Left ventricle myocardium superior (tissue), 1 donor: ENCODE measurements around the gene SLC17A6. TPM values are rescaled to one million over a fixed set of nuclear protein-coding genes. Genes with fewer than 3 reads are reported as not detected.

Experiments used
- ATAC-seq: fragments of 200-7000 bp; cut with Tn5 transposase; one replicate; pipeline ENCODE4 v1.9.1; 2020; ENCODE audit warnings: mild to moderate bottlenecking, moderate library complexity
- DNase-seq: peaks from one replicate; pipeline ENCODE4 v3.0.0-alpha.2; 2020
- intact Hi-C: fragments of 100-400 bp; cut with micrococcal nuclease; formaldehyde crosslinking; loops from one replicate; pipeline ENCODE4 v1.11.0; 2022
- total RNA-seq: library from RNA; stranded (reverse); fragmentation: NEBNext Ultra II Directional; extraction: Animal tissue kit (Norgen Biotek cat#: 25700); gene quantifications from one replicate; pipeline ENCODE4 v1.2.1, GENCODE V29; 2021
- donor health status: DM: no; HTN: yes; CAD: no; lungs with severe emphysema.

Gene SLC17A6
- total RNA-seq, 1 donor from 2014 or later = not detected

DNA sequence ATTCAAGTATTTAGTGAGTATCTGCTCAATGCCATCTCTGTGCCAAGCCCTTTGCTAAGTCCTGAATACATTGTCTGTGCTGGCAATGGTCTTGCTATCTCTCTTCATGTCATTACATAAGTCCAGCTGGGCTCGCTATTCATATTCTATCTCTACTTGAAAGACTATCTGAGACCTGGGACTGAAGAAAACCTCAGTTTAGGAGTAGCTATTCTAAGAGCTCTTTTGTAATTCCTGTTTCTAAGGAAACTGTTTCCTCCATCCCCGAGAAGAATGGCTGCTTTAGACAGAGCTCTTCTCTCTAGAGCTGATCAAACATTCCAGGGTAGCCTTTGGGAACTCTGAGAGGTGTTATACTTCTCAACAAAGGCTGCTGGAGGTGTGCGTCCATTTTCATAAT, 33.0 kb downstream of the SLC17A6 start:
- no peak for DNase-seq
- intact Hi-C loops = no loop called here
- no peak for ATAC-seq

DNA sequence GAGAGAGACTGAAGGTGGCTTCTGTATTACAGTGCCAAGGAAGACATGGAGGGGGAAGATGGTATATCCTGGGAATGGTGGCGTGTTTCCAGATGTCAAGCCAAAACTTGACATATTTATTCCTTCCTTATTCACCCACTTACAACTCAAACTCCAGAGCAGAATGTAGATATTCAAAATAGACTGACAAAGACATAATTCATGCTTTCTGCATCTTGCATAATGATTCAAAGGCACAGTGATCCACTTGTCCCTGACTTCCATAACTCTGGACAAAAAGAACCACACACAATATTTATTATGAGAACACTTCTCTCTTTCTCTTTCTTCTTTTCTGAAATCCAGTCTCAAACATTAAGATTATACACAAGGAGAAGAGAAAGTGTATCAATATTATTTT, 48.9 kb downstream of the SLC17A6 start:
- intact Hi-C loops = no loop called here
- DNase-seq (no peak), ATAC-seq (no peak)

DNA sequence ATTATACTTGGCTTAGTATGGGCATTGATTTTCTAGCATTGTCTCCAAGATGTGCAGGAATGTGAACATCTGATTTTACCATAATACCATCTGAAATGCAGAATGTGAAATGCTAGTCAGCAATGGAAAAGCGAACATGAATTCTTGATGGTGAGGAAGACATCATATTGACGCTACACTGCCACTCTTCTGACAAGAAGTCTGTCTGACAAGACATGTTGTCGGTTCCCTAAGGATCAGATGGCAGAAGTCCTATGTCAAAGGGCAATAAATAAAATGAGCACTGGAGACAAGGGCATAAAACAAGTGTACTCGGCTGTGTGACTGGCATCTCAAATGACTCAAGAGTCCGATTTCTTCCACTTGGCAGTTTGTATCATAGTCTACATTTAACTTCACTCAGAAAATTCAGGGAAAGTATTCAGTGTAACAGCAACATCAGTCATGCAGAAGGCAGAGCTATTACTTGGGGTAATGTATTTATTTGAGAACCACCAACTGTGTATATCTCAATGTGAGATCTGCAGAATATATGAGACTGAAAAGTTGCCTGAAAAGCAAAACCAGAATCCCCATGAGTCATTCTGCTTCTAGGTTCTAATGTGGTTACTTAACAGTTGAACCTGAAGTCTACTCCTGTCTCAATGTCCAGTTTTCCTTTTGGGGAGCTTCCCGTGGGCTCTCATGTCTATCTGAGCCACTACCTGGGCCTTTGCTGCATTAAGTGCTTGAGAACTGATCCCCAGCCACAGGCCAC, 51.5 kb downstream of the SLC17A6 start:
- no peak for DNase-seq
- intact Hi-C loops = no loop called here
- ATAC-seq = no peak

DNA sequence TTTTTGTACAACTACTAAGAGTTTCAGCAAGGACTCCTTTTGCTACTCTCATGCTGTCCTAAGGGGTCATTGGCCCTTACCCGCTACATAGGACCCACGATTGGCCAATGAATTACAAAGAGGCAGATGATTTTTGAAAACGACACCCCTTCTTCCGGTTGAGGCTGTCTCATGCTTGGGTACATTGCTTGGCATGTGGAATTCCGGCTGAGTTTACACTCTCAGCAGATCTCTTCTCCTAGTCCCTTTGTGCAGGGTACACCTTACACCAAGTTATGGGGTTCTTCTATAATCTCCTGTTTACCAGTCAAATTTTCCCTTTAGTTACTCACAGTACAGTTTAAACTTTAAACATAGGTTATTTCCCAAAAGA, 52.1 kb downstream of the SLC17A6 start:
- ATAC-seq = no peak
- intact Hi-C loops = no loop called here
- DNase-seq = no peak

DNA sequence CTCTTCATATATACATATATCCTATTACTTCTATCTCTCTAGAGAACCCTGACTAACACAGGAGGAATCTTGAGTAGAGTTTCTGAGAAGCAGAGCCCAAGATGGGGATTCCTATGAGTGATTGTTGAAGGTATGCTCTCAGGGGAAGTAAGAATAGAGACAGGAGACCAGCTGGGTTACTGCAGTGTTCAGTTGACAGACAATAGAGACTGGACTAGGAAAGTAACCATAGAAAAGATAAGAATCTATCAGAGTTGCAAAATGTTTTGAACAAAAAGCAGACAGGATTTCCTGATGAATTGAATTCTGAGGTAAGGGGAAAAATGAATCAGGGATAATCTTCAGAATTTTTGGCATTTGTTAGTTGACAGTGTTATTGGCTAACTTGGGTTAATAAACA, 54.4 kb downstream of the SLC17A6 start:
- DNase-seq (no peak), ATAC-seq (no peak)
- intact Hi-C loops = no loop called here

DNA sequence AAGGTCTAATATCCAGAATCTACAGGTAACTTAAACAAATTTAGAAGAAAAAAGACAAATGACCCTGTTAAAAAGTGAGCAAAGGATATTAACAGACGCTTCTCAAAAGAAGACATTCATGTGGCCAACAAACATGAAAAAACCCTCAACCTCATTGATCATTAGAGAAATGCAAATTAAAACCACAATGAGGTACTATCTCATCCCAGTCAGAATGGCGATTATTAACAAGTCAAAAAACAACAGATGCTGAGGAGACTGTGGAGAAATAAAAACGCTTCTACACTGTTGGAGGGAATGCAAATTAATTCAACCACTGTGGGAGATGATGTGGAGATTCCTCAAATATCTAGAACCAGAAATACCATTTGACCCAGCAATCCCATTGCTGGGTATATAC, 67.2 kb downstream of the SLC17A6 start:
- ATAC-seq (no peak), DNase-seq (no peak)
- intact Hi-C loops = no loop called here

DNA sequence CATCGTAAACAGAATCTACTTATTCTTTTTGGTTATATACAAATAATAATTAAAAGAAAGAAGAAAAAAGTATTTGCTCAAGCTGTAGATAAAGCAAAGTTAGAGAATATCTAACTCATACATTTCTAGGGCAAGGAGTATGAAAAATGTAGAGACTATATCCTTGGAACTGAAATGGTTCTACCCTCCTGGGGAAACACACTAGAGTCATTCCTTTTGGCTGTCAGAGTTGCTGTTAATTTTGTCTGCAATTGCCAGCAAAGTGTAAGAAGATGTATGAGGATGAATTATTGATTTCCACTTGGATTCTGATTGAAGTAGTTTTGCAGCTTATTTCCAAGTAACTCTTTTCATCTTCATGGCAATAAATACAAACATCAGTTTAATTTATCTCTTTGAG, 69.1 kb downstream of the SLC17A6 start:
- DNase-seq = no peak
- ATAC-seq = no peak
- intact Hi-C loops = no loop called here

DNA sequence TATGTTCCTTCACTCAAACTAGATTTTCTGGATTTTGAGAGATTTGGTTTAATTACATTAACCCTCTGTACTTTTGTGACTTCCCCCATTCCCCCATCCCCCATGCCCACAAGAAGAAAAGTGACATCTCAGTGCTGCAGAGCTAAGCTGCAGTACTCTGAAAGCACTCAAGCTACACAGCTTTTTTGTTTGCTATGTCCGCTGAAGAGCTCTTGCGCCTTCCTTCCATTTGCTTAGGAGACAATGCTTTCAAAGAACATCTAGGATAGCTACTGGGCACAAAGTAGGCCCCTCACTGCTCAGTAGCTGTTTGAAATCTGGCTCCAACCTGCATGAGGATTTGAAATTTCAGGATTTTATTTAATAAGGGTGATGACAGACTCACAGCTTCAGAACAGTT, 69.7 kb downstream of the SLC17A6 start:
- DNase-seq = no peak
- intact Hi-C loops = no loop called here
- no peak for ATAC-seq

DNA sequence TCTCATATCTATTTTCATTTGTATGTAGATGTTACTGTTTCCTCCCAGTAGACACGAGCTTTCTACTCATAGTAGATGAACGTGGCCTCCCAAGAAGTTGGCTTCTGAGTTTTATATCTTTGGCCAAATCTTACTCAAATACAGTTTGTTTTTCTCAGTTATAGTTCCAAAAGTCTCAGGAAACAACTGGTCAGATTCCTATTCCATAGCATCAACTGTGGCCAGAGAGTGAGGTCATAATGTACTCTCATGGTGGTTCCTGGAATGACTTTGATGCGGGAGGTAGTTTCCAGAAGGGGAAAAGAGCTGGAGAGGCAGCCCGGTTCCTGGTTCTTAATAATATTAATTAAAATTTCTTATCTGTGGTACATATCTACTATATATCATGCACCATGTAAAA, 77.3 kb downstream of the SLC17A6 start:
- ATAC-seq = no peak
- intact Hi-C loops = no loop called here
- DNase-seq = no peak

DNA sequence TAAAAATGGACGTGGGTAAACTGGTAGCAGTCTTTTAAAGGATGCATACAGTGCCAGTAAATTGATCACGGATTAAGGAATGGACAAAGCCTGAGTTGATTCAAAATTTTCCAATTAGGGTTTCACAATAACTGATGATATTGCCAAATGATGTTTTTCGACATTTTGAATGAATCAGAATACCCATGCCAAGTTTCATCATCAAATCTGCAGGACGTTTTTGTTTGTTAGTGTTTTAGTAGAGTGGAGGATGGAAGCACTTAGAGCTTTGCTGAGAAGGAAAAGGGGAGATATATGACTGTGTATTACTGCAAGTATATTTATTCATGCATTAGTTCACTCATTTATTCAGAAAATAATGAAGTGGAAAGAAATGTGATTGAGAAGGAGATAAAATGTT, 78.3 kb downstream of the SLC17A6 start:
- DNase-seq (no peak), ATAC-seq (no peak)
- intact Hi-C loops = no loop called here

DNA sequence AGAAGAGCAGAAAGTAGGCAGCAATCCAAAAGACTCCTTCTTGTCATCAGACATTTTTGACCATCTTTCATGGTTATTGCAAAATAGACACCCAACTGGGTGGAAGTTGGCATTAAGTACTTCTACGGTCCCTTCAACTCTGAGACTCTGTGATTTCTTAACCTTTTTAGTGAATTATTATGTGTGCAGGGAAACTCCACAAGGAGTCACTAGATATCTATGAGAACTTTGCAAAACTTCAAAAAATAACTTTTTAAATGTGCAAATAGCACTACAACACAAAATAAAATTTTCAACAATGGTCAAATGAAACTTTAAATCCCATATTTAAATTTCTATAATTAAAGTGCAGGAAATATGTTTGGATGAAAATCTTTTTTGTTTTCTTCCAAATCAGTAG, 88.7 kb downstream of the SLC17A6 start:
- DNase-seq = no peak
- no peak for ATAC-seq
- intact Hi-C loops = no loop called here

Other genes with a start within 250 kb of the SLC17A6 start
- gene ANO5, start 145.3 kb upstream of the SLC17A6 start, total RNA-seq = 78.5 TPM